ENCODE results near the gene OR7D2. TPM values are rescaled to one million over a fixed set of nuclear protein-coding genes. Genes with fewer than 3 reads are reported as not detected.

Gene OR7D2
- total RNA-seq, 1 experiment from 2014 or later, result not detected

DNA sequence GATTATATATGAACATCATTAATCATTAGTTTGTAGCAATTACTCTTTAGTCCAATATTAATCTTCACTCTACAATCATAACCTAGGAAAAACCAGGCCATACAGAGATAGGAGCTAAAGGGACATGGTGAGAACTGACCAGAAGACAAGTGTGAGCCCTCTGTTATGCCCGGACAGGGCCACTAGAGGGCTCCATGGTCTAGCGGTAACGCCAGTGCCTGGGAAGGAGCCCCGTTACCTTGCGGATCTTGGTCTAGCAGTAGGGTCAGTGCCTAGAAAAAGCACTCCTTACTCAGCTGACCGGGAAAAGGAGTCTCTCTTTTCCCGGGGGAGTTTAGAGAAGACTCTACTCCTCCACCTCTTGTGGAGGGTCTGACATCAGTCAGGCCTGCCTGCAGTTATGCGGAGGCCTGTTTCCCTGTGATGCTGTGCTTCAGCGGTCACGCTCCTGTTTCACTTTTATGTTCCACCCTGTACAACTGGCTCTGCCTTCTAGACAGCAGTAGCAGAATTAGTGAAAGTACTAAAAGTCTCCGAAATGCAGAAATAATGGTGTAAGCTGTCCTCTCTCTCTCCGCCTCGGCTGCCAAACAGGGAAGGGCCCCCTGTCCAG is 26.8 kb downstream of the OR7D2 start:
- peak; percentile 53 for DNase-seq (ENCODE audit: low read depth)

DNA sequence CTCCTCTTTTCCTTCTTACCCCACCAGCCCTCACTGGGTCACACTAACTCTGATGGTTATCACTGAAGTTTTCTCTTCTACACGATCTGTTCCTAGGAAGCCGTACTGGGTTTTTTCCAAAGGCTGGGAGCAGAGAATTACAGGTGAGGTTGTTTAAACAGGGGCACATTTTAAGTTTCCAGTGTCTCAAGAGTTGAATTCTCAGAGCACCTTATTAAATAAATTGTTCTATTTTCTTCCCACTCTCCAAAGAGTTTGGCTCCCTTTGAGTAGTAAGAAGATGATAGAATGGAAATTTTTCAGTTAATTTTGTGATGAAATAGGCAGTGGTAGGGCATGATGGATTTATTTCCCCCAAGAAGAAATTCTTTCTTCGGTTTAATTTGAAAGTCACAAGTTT is 40.7 kb downstream of the OR7D2 start, which contains the start of gene OR7D4:
OR7D4 (minus strand) TSS at position 101 of the 400 bp plus-strand sequence. CDS start 4,752 bp downstream, outside the sequence.
- DNase-seq (ENCODE audit: low read depth), result no peak

Other genes with a start within 250 kb of the OR7D2 start
- not detected in 2 replicates for gene MUC16, start 168.6 kb upstream of the OR7D2 start, total RNA-seq (2014; rRNA removed; shearing (Covaris generic))
- gene OR1M1, start 91.9 kb upstream of the OR7D2 start, total RNA-seq (2014; rRNA removed; shearing (Covaris generic)), result not detected in 2 replicates
- gene OR7G2, start 71.5 kb upstream of the OR7D2 start, total RNA-seq (2014; rRNA removed; shearing (Covaris generic)), result not detected in 2 replicates
- not detected in 2 replicates for gene OR7G1, start 63.2 kb upstream of the OR7D2 start, total RNA-seq (2014; rRNA removed; shearing (Covaris generic))
- gene OR7G3, start 52.0 kb upstream of the OR7D2 start, total RNA-seq (2014; rRNA removed; shearing (Covaris generic)), result not detected in 2 replicates
- gene ZNF317, start 38.6 kb upstream of the OR7D2 start, total RNA-seq (2014; rRNA removed; shearing (Covaris generic)), result 21.4 TPM in 2 replicates
- gene OR7D4, start 40.6 kb downstream of the OR7D2 start, total RNA-seq (2014; rRNA removed; shearing (Covaris generic)), result not detected in 2 replicates
- gene OR7E24, start 72.0 kb downstream of the OR7D2 start, total RNA-seq (2014; rRNA removed; shearing (Covaris generic)), result not detected in 2 replicates
- gene ZNF699, start 130.9 kb downstream of the OR7D2 start, total RNA-seq (2014; rRNA removed; shearing (Covaris generic)), result 1.1 and 2.2 TPM in 2 replicates
- gene ZNF559, start 145.2 kb downstream of the OR7D2 start, total RNA-seq (2014; rRNA removed; shearing (Covaris generic)), result 7.6 and 8.4 TPM in 2 replicates
- gene ZNF177, start 184.0 kb downstream of the OR7D2 start, total RNA-seq (2014; rRNA removed; shearing (Covaris generic)), result 0.19 TPM in 1 of 2 replicates, not detected in the other